K562 (cell line): ENCODE data around the gene TP53BP2.

Experiments
- DPF2 ChIP-seq: fragments of 450-650 bp; IDR thresholded peaks from 2 replicates; pipeline ENCODE4 v1.6.1; 2016
- EZH2 ChIP-seq: IDR thresholded peaks from 2 replicates; pipeline ENCODE4 v1.6.1; 2012; ENCODE audit warnings: low read depth, mild to moderate bottlenecking, inconsistent platforms, low read length, borderline replicate concordance
- FOXK1 ChIP-seq: sonication (generic); formaldehyde crosslinking; IDR thresholded peaks from 2 replicates; pipeline ENCODE4 v1.8.0; 2022; ENCODE audit warnings: missing genetic modification reagents, mild to moderate bottlenecking, borderline replicate concordance
- HDAC6 ChIP-seq: IDR thresholded peaks from 2 replicates; pipeline ENCODE4 v1.6.1; 2012; ENCODE audit warnings: low read depth, mild to moderate bottlenecking, control low read depth, inconsistent platforms, low read length, moderate library complexity
- IRF2 ChIP-seq: sonication (generic); formaldehyde crosslinking; IDR thresholded peaks from 2 replicates; pipeline ENCODE4 v1.8.1; 2022; ENCODE audit warnings: mild to moderate bottlenecking, missing genetic modification reagents
- POLR2AphosphoS2 ChIP-seq: IDR thresholded peaks from 2 replicates; pipeline ENCODE4 v1.6.1; 2012; ENCODE audit warnings: low read length, improper control_type of control experiment
- RB1 ChIP-seq: fragments of 450-650 bp; IDR thresholded peaks from 2 replicates; pipeline ENCODE4 v1.6.1; 2017; ENCODE audit warnings: low read depth, mild to moderate bottlenecking
- TAF1 ChIP-seq: IDR thresholded peaks from 2 replicates; pipeline ENCODE4 v1.6.1; 2011; ENCODE audit warnings: mild to moderate bottlenecking, low read length, moderate library complexity; ENCODE audit not compliant: insufficient read depth, control insufficient read depth, severe bottlenecking; ENCODE audit errors: extremely low read depth
- TF ChIP-seq, protein P1 (sequence below): IDR thresholded peaks from 3 replicates; pipeline ENCODE4 v1.6.1; 2011; ENCODE audit warnings: borderline replicate concordance, mild to moderate bottlenecking; ENCODE audit not compliant: insufficient read length, insufficient read depth
- TF ChIP-seq, protein P2 (sequence below), 3 experiments: IDR thresholded peaks in 2 of 3; conservative IDR thresholded peaks in 1 of 3; 2 replicates each; pipeline ENCODE4 v1.5.1; 2011 to 2012; ENCODE audit warnings: low read length in 3 of 3, mild to moderate bottlenecking in 3 of 3, control low read depth in 2 of 3, improper control_type of control experiment in 1 of 3, inconsistent platforms in 1 of 3, low read depth in 1 of 3, mixed read lengths in 1 of 3, moderate library complexity in 1 of 3; ENCODE audit not compliant: insufficient read depth in 2 of 3
- TF ChIP-seq, protein P3 (sequence below): sonication (generic); formaldehyde crosslinking; IDR thresholded peaks from 2 replicates; pipeline ENCODE4 v1.8.0; 2022; ENCODE audit warnings: missing genetic modification reagents, mild to moderate bottlenecking, borderline replicate concordance
- TF ChIP-seq, protein P4 (sequence below): fragments of 250-450 bp; sonication (Bioruptor Pico); IDR thresholded peaks from 2 replicates; pipeline ENCODE4 v1.5.1; 2021; ENCODE audit warnings: mild to moderate bottlenecking

DNA sequence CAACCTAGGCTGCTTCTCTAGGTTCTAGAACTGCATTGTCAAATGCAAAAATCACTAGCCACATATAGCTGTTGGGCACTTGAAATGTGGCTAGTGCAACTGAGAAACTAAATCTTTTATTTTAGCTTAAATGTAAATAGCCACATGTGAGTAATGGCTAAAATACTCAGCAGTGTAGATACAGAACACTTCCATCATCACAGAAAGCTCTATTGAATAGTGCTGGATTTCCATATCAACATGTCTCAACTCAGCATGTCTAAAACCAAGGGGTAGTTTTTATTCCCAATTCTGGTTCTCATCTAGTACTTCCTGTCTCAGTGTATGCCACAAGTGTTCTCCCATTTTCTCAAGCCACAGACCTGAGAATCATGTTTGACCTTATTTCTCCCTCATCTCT lies 7.5 kb upstream of the TP53BP2 start:
- no peak for TF ChIP-seq EZH2
- no peak for TF ChIP-seq FOXK1 (CRISPR knock-in tag)
- TF ChIP-seq, protein P1, sequence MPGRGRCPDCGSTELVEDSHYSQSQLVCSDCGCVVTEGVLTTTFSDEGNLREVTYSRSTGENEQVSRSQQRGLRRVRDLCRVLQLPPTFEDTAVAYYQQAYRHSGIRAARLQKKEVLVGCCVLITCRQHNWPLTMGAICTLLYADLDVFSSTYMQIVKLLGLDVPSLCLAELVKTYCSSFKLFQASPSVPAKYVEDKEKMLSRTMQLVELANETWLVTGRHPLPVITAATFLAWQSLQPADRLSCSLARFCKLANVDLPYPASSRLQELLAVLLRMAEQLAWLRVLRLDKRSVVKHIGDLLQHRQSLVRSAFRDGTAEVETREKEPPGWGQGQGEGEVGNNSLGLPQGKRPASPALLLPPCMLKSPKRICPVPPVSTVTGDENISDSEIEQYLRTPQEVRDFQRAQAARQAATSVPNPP = no peak
- TF ChIP-seq, protein P2, sequence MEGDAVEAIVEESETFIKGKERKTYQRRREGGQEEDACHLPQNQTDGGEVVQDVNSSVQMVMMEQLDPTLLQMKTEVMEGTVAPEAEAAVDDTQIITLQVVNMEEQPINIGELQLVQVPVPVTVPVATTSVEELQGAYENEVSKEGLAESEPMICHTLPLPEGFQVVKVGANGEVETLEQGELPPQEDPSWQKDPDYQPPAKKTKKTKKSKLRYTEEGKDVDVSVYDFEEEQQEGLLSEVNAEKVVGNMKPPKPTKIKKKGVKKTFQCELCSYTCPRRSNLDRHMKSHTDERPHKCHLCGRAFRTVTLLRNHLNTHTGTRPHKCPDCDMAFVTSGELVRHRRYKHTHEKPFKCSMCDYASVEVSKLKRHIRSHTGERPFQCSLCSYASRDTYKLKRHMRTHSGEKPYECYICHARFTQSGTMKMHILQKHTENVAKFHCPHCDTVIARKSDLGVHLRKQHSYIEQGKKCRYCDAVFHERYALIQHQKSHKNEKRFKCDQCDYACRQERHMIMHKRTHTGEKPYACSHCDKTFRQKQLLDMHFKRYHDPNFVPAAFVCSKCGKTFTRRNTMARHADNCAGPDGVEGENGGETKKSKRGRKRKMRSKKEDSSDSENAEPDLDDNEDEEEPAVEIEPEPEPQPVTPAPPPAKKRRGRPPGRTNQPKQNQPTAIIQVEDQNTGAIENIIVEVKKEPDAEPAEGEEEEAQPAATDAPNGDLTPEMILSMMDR (IDR thresholded peaks at IDR 0.05 in 2 of 3, conservative IDR thresholded peaks at IDR 0.05 in 1 of 3; ENCODE audit: insufficient read depth in 2 of 3, low read depth in 1 of 3, low read length in 3 of 3) = no peak
- TF ChIP-seq, protein P3, sequence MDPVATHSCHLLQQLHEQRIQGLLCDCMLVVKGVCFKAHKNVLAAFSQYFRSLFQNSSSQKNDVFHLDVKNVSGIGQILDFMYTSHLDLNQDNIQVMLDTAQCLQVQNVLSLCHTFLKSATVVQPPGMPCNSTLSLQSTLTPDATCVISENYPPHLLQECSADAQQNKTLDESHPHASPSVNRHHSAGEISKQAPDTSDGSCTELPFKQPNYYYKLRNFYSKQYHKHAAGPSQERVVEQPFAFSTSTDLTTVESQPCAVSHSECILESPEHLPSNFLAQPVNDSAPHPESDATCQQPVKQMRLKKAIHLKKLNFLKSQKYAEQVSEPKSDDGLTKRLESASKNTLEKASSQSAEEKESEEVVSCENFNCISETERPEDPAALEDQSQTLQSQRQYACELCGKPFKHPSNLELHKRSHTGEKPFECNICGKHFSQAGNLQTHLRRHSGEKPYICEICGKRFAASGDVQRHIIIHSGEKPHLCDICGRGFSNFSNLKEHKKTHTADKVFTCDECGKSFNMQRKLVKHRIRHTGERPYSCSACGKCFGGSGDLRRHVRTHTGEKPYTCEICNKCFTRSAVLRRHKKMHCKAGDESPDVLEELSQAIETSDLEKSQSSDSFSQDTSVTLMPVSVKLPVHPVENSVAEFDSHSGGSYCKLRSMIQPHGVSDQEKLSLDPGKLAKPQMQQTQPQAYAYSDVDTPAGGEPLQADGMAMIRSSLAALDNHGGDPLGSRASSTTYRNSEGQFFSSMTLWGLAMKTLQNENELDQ = no peak
- no peak for TF ChIP-seq TAF1
- TF ChIP-seq IRF2 = no peak
- no peak for TF ChIP-seq RB1
- TF ChIP-seq DPF2 = no peak
- TF ChIP-seq POLR2AphosphoS2 = no peak
- TF ChIP-seq HDAC6 = no peak
- TF ChIP-seq, protein P4, sequence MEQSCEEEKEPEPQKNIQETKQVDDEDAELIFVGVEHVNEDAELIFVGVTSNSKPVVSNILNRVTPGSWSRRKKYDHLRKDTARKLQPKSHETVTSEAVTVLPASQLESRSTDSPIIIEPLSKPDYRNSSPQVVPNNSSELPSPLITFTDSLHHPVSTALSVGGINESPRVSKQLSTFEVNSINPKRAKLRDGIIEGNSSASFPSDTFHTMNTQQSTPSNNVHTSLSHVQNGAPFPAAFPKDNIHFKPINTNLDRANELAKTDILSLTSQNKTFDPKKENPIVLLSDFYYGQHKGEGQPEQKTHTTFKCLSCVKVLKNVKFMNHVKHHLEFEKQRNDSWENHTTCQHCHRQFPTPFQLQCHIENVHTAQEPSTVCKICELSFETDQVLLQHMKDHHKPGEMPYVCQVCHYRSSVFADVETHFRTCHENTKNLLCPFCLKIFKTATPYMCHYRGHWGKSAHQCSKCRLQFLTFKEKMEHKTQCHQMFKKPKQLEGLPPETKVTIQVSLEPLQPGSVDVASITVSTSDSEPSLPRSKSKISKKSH (CRISPR knock-in tag) = no peak
